Caco-2 (cell line): Measurements from ENCODE around the gene ACIN1. TPM values are rescaled to one million over a fixed set of nuclear protein-coding genes. Genes with fewer than 3 reads are reported as not detected.

Experiments
- BruUV-seq: library from RNA; stranded (reverse); fragments of 400-500 nt; replicated peaks from 2 replicates; lab custom pipeline; 2021; lab: Mats Ljungman, UMichigan
- CTCF ChIA-PET: fragments of 300-600 bp; sonication (Branson Sonifier 250); formaldehyde crosslinking; loops from one replicate; lab custom pipeline; 2022; ENCODE audit warnings: antibody characterized with exemption; lab: Charles Lee
- POLR2A ChIA-PET: fragments of 300-600 bp; sonication (Branson Sonifier 250); formaldehyde crosslinking; loops from one replicate; lab custom pipeline; 2022; ENCODE audit warnings: antibody characterized with exemption; lab: Charles Lee
- DNase-seq, 2 experiments: peaks; one replicate each; pipeline versions ENCODE4 v3.0.0 to v3.0.0-alpha.2; 2020 to 2022
- H3K27me3 ChIP-seq: replicated peaks from 2 replicates; pipeline ENCODE4 v1.6.0; 2011; ENCODE audit warnings: low read length; ENCODE audit not compliant: control insufficient read depth, insufficient read depth
- H3K36me3 ChIP-seq: 2 replicates; pipeline ENCODE4 v1.5.1; 2011; ENCODE audit warnings: low read length; ENCODE audit not compliant: control insufficient read depth, insufficient read depth
- H3K4me1 ChIP-seq: fragments of 250-450 bp; sonication (Bioruptor Pico); 2 replicates; pipeline ENCODE4 v1.5.1; 2020; ENCODE audit warnings: mild to moderate bottlenecking
- H3K4me3 ChIP-seq: 2 replicates; pipeline ENCODE4 v1.5.1; 2011; ENCODE audit warnings: low read depth, mild to moderate bottlenecking, control low read depth, low read length
- H3K9me3 ChIP-seq: fragments of 250-450 bp; sonication (Bioruptor Pico); 2 replicates; pipeline ENCODE4 v1.5.1; 2020; ENCODE audit warnings: mild to moderate bottlenecking, moderate library complexity
- H3K27ac Mint-ChIP-seq: one replicate; pipeline ENCODE4 v1.8.0; 2022; ENCODE audit warnings: mixed read lengths; ENCODE audit not compliant: unreplicated experiment
- H3K27me3 Mint-ChIP-seq: one replicate; pipeline ENCODE4 v1.8.0; 2022; ENCODE audit warnings: mixed read lengths; ENCODE audit not compliant: insufficient read depth, unreplicated experiment
- H3K36me3 Mint-ChIP-seq: one replicate; pipeline ENCODE4 v1.8.0; 2022; ENCODE audit warnings: mild to moderate bottlenecking, mixed read lengths; ENCODE audit not compliant: insufficient read depth, unreplicated experiment
- H3K4me1 Mint-ChIP-seq: one replicate; pipeline ENCODE4 v1.8.0; 2022; ENCODE audit warnings: low read depth, mixed read lengths; ENCODE audit not compliant: unreplicated experiment
- H3K4me3 Mint-ChIP-seq: one replicate; pipeline ENCODE4 v1.8.0; 2022; ENCODE audit warnings: mild to moderate bottlenecking, moderate library complexity, mixed read lengths; ENCODE audit not compliant: unreplicated experiment
- H3K9me3 Mint-ChIP-seq: one replicate; pipeline ENCODE4 v1.8.0; 2022; ENCODE audit warnings: mixed read lengths; ENCODE audit not compliant: unreplicated experiment
- intact Hi-C: fragments of 100-400 bp; cut with micrococcal nuclease; formaldehyde crosslinking; loops from one replicate; pipeline ENCODE4 v1.10.0; 2022; ENCODE audit not compliant: unreplicated experiment
- total RNA-seq: library from RNA; stranded (reverse); gene quantifications from 2 replicates; pipeline ENCODE4 v1.2.3, GENCODE V29; 2022
- TF ChIP-seq, protein P1 (sequence below), 2 experiments: fragments of 200-600 bp in 1 of 2; IDR thresholded peaks; 1 replicate in 1 of 2; 2 replicates in 1 of 2; pipeline versions ENCODE4 v1.5.1 to v1.8.0; 2011 to 2022; ENCODE audit warnings: antibody characterized with exemption in 1 of 2, control low read depth in 1 of 2, inconsistent platforms in 1 of 2, low read depth in 1 of 2, low read length in 1 of 2, mild to moderate bottlenecking in 1 of 2, moderate library complexity in 1 of 2; ENCODE audit not compliant: insufficient read depth in 1 of 2, severe bottlenecking in 1 of 2, unreplicated experiment in 1 of 2

The ACIN1 gene
- total RNA-seq, 1 experiment from 2014 or later = 193 TPM

DNA sequence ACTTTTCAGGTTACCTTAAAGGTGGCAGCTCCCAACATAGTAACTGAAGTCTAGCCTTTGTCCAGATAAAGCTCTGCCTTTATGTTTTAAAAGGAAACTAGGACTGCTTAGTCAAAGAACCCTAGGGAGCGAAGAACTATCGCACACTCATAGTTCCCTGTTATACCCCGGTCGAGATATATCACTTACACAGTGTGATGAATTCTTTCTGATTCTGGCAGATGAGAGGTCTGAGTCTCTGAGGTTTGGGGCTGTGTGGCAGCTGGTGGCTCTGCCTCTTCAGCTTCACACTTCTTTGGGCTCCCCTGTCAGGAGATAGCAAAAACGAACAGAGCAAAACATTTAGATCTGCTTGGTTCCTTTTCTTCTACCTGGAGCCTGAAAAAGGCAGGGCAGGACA is 17.0 kb downstream of the ACIN1 start:
- no peak overlapping the region for H3K27ac Mint-ChIP-seq
- peaks cover 52% of the 10 kb centered on the region for H3K4me1 ChIP-seq
- peaks cover 21% of the 10 kb centered on the region for H3K4me1 Mint-ChIP-seq
- H3K4me3 ChIP-seq = no peak overlapping the region
- no peak overlapping the region for H3K4me3 Mint-ChIP-seq
- ChIA-PET POLR2A (interaction anchor here (0.5 to 1.6 kb wide), 2 partner anchors 17 to 1220 kb away, joined by 3 to 13 read pairs; partner anchors contain the start of genes ACIN1 and C14orf119), CTCF (interaction anchor here (0.9 to 4.5 kb wide), 11 partner anchors 8 to 109 kb away, joined by 3 to 49 read pairs (median 4); partner anchors contain the start of genes ACIN1 and C14orf119)
- no peaks in the 10 kb centered on the region for H3K9me3 Mint-ChIP-seq
- intact Hi-C loops = loop anchor here (1.0 to 2.0 kb wide), 2 partner anchors 17 to 31 kb away; partner anchors contain the start of genes ACIN1 and C14orf119
- peaks cover 4% of the 10 kb centered on the region for H3K36me3 ChIP-seq
- no peaks in the 10 kb centered on the region for H3K27me3 Mint-ChIP-seq
- peaks cover 87% of the 10 kb centered on the region for H3K36me3 Mint-ChIP-seq
- H3K27me3 ChIP-seq = no peaks in the 10 kb centered on the region
- TF ChIP-seq, protein P1, sequence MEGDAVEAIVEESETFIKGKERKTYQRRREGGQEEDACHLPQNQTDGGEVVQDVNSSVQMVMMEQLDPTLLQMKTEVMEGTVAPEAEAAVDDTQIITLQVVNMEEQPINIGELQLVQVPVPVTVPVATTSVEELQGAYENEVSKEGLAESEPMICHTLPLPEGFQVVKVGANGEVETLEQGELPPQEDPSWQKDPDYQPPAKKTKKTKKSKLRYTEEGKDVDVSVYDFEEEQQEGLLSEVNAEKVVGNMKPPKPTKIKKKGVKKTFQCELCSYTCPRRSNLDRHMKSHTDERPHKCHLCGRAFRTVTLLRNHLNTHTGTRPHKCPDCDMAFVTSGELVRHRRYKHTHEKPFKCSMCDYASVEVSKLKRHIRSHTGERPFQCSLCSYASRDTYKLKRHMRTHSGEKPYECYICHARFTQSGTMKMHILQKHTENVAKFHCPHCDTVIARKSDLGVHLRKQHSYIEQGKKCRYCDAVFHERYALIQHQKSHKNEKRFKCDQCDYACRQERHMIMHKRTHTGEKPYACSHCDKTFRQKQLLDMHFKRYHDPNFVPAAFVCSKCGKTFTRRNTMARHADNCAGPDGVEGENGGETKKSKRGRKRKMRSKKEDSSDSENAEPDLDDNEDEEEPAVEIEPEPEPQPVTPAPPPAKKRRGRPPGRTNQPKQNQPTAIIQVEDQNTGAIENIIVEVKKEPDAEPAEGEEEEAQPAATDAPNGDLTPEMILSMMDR (IDR thresholded peaks at IDR 0.05; ENCODE audit: insufficient read depth in 1 of 2, low read depth in 1 of 2, low read length in 1 of 2, severe bottlenecking in 1 of 2, unreplicated experiment in 1 of 2) = no peak
- no peak for DNase-seq
- BruUV-seq = no TSS peak
- H3K9me3 ChIP-seq = no peaks in the 10 kb centered on the region

DNA sequence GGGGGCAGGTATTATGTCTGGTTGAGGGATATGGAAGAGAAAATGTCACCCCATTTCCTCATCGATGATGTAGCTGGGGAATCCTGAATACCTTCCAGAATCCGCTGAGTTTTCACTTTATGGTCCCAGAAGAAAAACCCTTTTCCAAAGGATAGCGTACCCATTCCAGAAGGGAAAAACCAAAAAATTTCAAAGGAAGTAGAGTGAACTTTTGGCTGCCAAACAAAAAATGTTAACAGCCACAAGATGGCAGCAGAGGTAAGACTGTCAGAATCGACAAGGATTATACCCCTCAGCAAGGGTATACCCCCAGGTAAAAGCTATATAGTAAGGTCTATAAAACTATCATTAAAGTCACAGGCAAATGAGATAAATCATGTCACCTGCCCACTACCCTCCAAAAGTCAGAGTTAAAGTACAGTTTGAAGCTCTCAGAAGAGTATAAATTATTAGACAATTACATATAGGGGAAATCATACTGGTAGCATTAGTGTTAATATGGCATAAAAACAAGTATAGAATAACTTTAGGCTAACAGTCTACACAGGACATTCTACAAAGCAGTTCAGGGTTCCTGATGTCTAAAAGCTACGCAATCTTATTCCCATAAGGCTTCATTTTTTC is 18.0 kb downstream of the ACIN1 start:
- intact Hi-C loops = loop anchor here (2.0 kb wide), 1 partner anchor 32 kb away; no protein-coding TSS in a partner anchor
- Histone ChIP-seq H3K4me3 (no peak overlapping the region), H3K4me1 (peaks cover 58% of the 10 kb centered on the region), H3K9me3 (no peaks in the 10 kb centered on the region), H3K27me3 (no peaks in the 10 kb centered on the region), H3K36me3 (peaks cover 4% of the 10 kb centered on the region)
- Mint-ChIP-seq H3K36me3 (peaks cover 93% of the 10 kb centered on the region), H3K9me3 (no peaks in the 10 kb centered on the region), H3K27me3 (no peaks in the 10 kb centered on the region), H3K4me3 (no peak overlapping the region), H3K27ac (no peak overlapping the region), H3K4me1 (peaks cover 29% of the 10 kb centered on the region)
- peak in 1 of 2 experiments; percentile 55 for DNase-seq
- BruUV-seq = no TSS peak
- TF ChIP-seq, protein P1 (IDR thresholded peaks at IDR 0.05; ENCODE audit: insufficient read depth in 1 of 2, low read depth in 1 of 2, low read length in 1 of 2, severe bottlenecking in 1 of 2, unreplicated experiment in 1 of 2) = peak; percentile 50 to 60
- POLR2A ChIA-PET = interaction anchor here (1.5 kb wide), 1 partner anchor 18 kb away, joined by 8 read pairs; the partner anchor contains the start of genes ACIN1 and C14orf119
- CTCF ChIA-PET = interaction anchor here (0.6 to 4.5 kb wide), 9 partner anchors 8 to 1017 kb away, joined by 3 to 49 read pairs (median 6); partner anchors contain the start of genes ACIN1 and C14orf119

DNA sequence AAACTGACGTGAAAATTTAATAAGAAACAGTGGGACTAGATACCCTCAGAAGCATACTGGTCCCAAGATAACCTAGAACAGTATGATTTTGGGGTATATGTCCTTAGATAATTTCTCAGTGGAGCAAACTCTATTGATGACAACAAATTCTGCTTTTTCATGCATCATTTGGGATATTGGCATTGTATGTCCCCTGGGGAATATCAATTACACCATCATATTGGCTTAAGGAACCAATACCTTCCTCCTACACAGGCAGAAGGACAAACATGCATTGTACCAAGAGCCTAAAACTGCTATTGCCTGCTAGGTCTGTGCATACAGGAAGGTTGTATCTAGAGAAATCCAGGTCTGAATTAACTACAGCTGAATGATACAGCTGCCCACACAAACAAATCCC is 20.0 kb downstream of the ACIN1 start:
- intact Hi-C loops = no loop called here
- Mint-ChIP-seq H3K27ac (no peak overlapping the region), H3K4me3 (no peak overlapping the region), H3K9me3 (no peaks in the 10 kb centered on the region), H3K27me3 (no peaks in the 10 kb centered on the region), H3K4me1 (peaks cover 36% of the 10 kb centered on the region), H3K36me3 (peaks cover 93% of the 10 kb centered on the region)
- Histone ChIP-seq H3K4me1 (peaks cover 54% of the 10 kb centered on the region), H3K27me3 (no peaks in the 10 kb centered on the region), H3K9me3 (no peaks in the 10 kb centered on the region), H3K4me3 (no peak overlapping the region), H3K36me3 (peaks cover 4% of the 10 kb centered on the region)
- ChIA-PET POLR2A (interaction anchor here (0.6 to 1.0 kb wide), 2 partner anchors 13 to 20 kb away, joined by 3 read pairs; partner anchors contain the start of genes ACIN1 and C14orf119), CTCF (interaction anchor here (0.7 kb wide), 2 partner anchors 13 to 20 kb away, joined by 3 read pairs; partner anchors contain the start of gene ACIN1)
- TF ChIP-seq, protein P1 (IDR thresholded peaks at IDR 0.05; ENCODE audit: insufficient read depth in 1 of 2, low read depth in 1 of 2, low read length in 1 of 2, severe bottlenecking in 1 of 2, unreplicated experiment in 1 of 2) = no peak
- no peak for DNase-seq
- BruUV-seq = no TSS peak
